K562 (cell line): Measurements from ENCODE around the gene EWSR1. TPM values are rescaled to one million over a fixed set of nuclear protein-coding genes. Genes with fewer than 3 reads are reported as not detected.
A peak's percentile ranks its signal among the peaks of the same experiment; 100 is the strongest.

Experiments used
- ATAC-seq: fragments of 200-7000 bp; cut with Tn5 transposase; 3 replicates; pipeline ENCODE4 v1.9.1; 2020; ENCODE audit warnings: moderate library complexity
- BruUV-seq: library from RNA; stranded (reverse); fragments of 400-500 nt; replicated peaks from 2 replicates; lab custom pipeline; 2021; lab: Mats Ljungman, UMichigan
- CTCF ChIA-PET: fragments of 300-600 bp; formaldehyde crosslinking; extraction: SDS; loops from one replicate; lab custom pipeline; 2021; ENCODE audit warnings: low intra/inter-chr PET ratio; lab: Yijun Ruan, JAX
- POLR2A ChIA-PET: fragments of 300-600, 350-650 bp; sonication (Branson Sonifier 250); formaldehyde crosslinking; extraction: SDS; loops from one replicate; lab custom pipeline; 2021; ENCODE audit warnings: antibody characterized with exemption, inconsistent platforms; lab: Yijun Ruan, JAX
- DNase-seq, 4 experiments: peaks; one replicate each; pipeline versions ENCODE4 v3.0.0 to v3.0.0-alpha.2; 2011 to 2018; ENCODE audit warnings: low spot score in 3 of 4, mixed read lengths in 3 of 4; ENCODE audit errors: extremely low read depth in 1 of 4
- FAIRE-seq: peaks from 2 replicates; lab custom pipeline; 2011; peaks lifted over from hg19 to GRCh38; lab: Jason Lieb, UNC
- H2AFZ ChIP-seq: 2 replicates; pipeline ENCODE4 v1.6.0; 2011; ENCODE audit warnings: low read depth, low read length, control low read depth, inconsistent platforms
- H3K27ac ChIP-seq: fragments of 200-600 bp; 3 replicates; pipeline ENCODE4 v1.8.0; 2011; ENCODE audit warnings: low read depth, mild to moderate bottlenecking, control low read depth, inconsistent platforms, low read length, moderate library complexity, mixed read lengths; ENCODE audit errors: extremely low read depth
- H3K27me3 ChIP-seq, 2 experiments: fragments of 300-600 bp in 1 of 2; 2 replicates in 1 of 2; 3 replicates in 1 of 2; pipeline versions ENCODE4 v1.6.0 to v1.8.0; 2011; ENCODE audit warnings: inconsistent platforms in 2 of 2, low read length in 2 of 2, mild to moderate bottlenecking in 1 of 2, mixed read lengths in 1 of 2, moderate library complexity in 1 of 2; ENCODE audit not compliant: control insufficient read depth in 2 of 2, insufficient read depth in 2 of 2
- H3K36me3 ChIP-seq: fragments of 300-600 bp; 3 replicates; pipeline ENCODE4 v1.8.0; 2011; ENCODE audit warnings: mild to moderate bottlenecking, low read length, inconsistent platforms; ENCODE audit not compliant: control insufficient read depth, insufficient read depth
- H3K4me1 ChIP-seq, 2 experiments: fragments of 200-600 bp in 1 of 2; replicated peaks in 1 of 2; 2 replicates in 1 of 2; 3 replicates in 1 of 2; pipeline versions ENCODE4 v1.5.1 to v1.8.0; 2011; ENCODE audit warnings: inconsistent platforms in 2 of 2, low read length in 2 of 2, mild to moderate bottlenecking in 1 of 2, mixed read lengths in 1 of 2, moderate library complexity in 1 of 2; ENCODE audit not compliant: control insufficient read depth in 2 of 2, insufficient read depth in 2 of 2
- H3K4me2 ChIP-seq: 2 replicates; pipeline ENCODE4 v1.6.1; 2011; ENCODE audit warnings: low read length, control low read depth, inconsistent platforms, mixed read lengths; ENCODE audit not compliant: insufficient read depth
- H3K4me3 ChIP-seq: fragments of 200-600 bp; sonication (generic), shearing (Covaris generic); 2 replicates; pipeline ENCODE4 v1.5.1; 2016; ENCODE audit warnings: control low read depth, inconsistent platforms
- H3K79me2 ChIP-seq: fragments of 200-600 bp; 3 replicates; pipeline ENCODE4 v1.8.0; 2011; ENCODE audit warnings: low read length, inconsistent platforms; ENCODE audit not compliant: control insufficient read depth, insufficient read depth
- H3K9ac ChIP-seq, 2 experiments: 2 replicates each; pipeline versions ENCODE4 v1.6.0 to v1.6.1; 2011; ENCODE audit warnings: low read depth in 2 of 2, low read length in 2 of 2, control low read depth in 1 of 2, inconsistent platforms in 1 of 2, mild to moderate bottlenecking in 1 of 2, mixed read lengths in 1 of 2; ENCODE audit not compliant: insufficient read depth in 1 of 2
- H3K9me1 ChIP-seq: one replicate; pipeline ENCODE4 v1.6.0; 2011; ENCODE audit warnings: inconsistent platforms, mild to moderate bottlenecking, low read length, moderate library complexity; ENCODE audit not compliant: control insufficient read depth, insufficient read depth
- H3K9me3 ChIP-seq: replicated peaks from 2 replicates; pipeline ENCODE4 v1.5.1; 2011; ENCODE audit warnings: low read depth, low read length, inconsistent platforms; ENCODE audit not compliant: control insufficient read depth, insufficient read depth
- H4K20me1 ChIP-seq: replicated peaks from 2 replicates; pipeline ENCODE4 v1.6.1; 2011; ENCODE audit warnings: low read length, inconsistent platforms, mixed read lengths; ENCODE audit not compliant: control insufficient read depth, insufficient read depth
- FOXJ2 ChIP-seq: fragments of 200-800 bp; sonication (Bioruptor generic); IDR thresholded peaks from 2 replicates; pipeline ENCODE4 v1.6.1; 2016; ENCODE audit warnings: missing genetic modification characterization, missing compliant biosample characterization
- POLR2G ChIP-seq: fragments of 200-400 bp; formaldehyde crosslinking; IDR thresholded peaks from 2 replicates; pipeline ENCODE4 v1.6.1; 2017; ENCODE audit warnings: low read depth, mild to moderate bottlenecking, antibody characterized with exemption, low read length, moderate library complexity
- TEAD4 ChIP-seq, 2 experiments: sonication (generic) in 1 of 2; formaldehyde crosslinking in 1 of 2; IDR thresholded peaks; 2 replicates each; pipeline versions ENCODE4 v1.6.1 to v1.8.0; 2012 to 2022; ENCODE audit warnings: borderline replicate concordance in 1 of 2, inconsistent platforms in 1 of 2, low read length in 1 of 2, mild to moderate bottlenecking in 1 of 2, missing genetic modification reagents in 1 of 2
- ZBTB33 ChIP-seq: sonication (generic); formaldehyde crosslinking; IDR thresholded peaks from 2 replicates; pipeline ENCODE4 v1.8.1; 2023; ENCODE audit warnings: mild to moderate bottlenecking, missing genetic modification reagents
- WGBS: fragments of 100-300 bp; shearing (Covaris generic); methylation state at CpG from one replicate; pipeline ENCODE4 v1.1.6; 2016; ENCODE audit warnings: low coverage, mixed read lengths; ENCODE audit not compliant: insufficient coverage; ENCODE audit errors: missing lambda C conversion rate; 5-methylcytosine and 5-hydroxymethylcytosine counted together
- in situ Hi-C: fragments of 300-500 bp; cut with MboI; formaldehyde crosslinking; loops from 4 replicates; pipeline ENCODE4 v1.15.0; 2018; ENCODE audit warnings: inconsistent platforms, mixed read lengths
- intact Hi-C: fragments of 100-400 bp; cut with micrococcal nuclease; formaldehyde crosslinking; loops from 2 replicates; pipeline ENCODE4 v1.14.2; 2022
- polyA plus RNA-seq, 8 experiments: library from polyadenylated mRNA; depleted of rRNA in 4 of 8; stranded (reverse) in 5 of 8; unstranded in 3 of 8; fragments of >200 nt; fragmentation: Nextera tagmentation in 2 of 8; fragmentation: Illumina TruSeq in 1 of 8; extraction: Ambion mirVana in 2 of 8; extraction: Trizol in 1 of 8; gene quantifications; 2 replicates each; pipeline versions ENCODE4 v1.2.1 to v1.2.3, GENCODE V29; 2011 to 2014; ENCODE audit warnings: inconsistent platforms in 1 of 8, missing spikeins in 1 of 8
- total RNA-seq, 7 experiments: library from RNA; depleted of rRNA in 6 of 7; stranded (reverse); fragments of >200 nt in 6 of 7; fragmentation: Illumina TruSeq in 2 of 7; extraction: Trizol in 2 of 7; gene quantifications; 2 replicates each; pipeline versions ENCODE4 v1.2.1 to v1.2.3, GENCODE V29; 2011 to 2021; ENCODE audit warnings: low replicate concordance in 1 of 7

Gene EWSR1
- total and polyA plus RNA-seq, 9 of the 15 experiments (the other 6 are each of a cell fraction or from before 2014, with no cell fraction given): 83.3 to 450 (median 239) TPM

GRCh38 chr22:29310863-29311339 is 42.8 kb downstream of the EWSR1 start (continued):
- TF ChIP-seq ZBTB33: no peak
- TF ChIP-seq FOXJ2 (tag): peak; percentile 98

- H3K4me2 ChIP-seq: no peak overlapping the region
- no peak overlapping the region for H3K27ac ChIP-seq
- H3K9me1 ChIP-seq: no peaks in the 10 kb centered on the region
- no peaks in the 10 kb centered on the region for H4K20me1 ChIP-seq
- FAIRE-seq: no peak
- H3K79me2 ChIP-seq: peaks cover 18% of the 10 kb centered on the region
- intact Hi-C loops (no loop called here), in situ Hi-C loops (no loop called here)
- ChIA-PET POLR2A (no interaction called here), CTCF (no interaction called here)
- no peaks in the 10 kb centered on the region for H3K9me3 ChIP-seq
- H2AFZ ChIP-seq: no peak overlapping the region
- peaks cover 14 to 83% of the 10 kb centered on the region in 2 experiments; a peak in 4 of 5 replicates for H3K4me1 ChIP-seq
- no TSS peak for BruUV-seq
- no peak for ATAC-seq
- no peaks in the 10 kb centered on the region for H3K27me3 ChIP-seq
- TF ChIP-seq POLR2G (peak; percentile 26; the same call in 1 of the 2 replicates), TEAD4 (IDR thresholded peaks at IDR 0.05; ENCODE audit: low read length) (no peak), TEAD4 (CRISPR knock-in tag; IDR thresholded peaks at IDR 0.05; ENCODE audit: borderline replicate concordance) (no peak)
- H3K9ac ChIP-seq: no peak overlapping the region; a peak in 1 of 4 replicates
- H3K4me3 ChIP-seq: no peak overlapping the region
- WGBS: 91% methylated on average over 20 of the region's 50 CpGs
- peaks cover 9% of the 10 kb centered on the region; the same call in 1 of the 3 replicates for H3K36me3 ChIP-seq
- no peak for DNase-seq
Measured at GRCh38 chr22:29311464-29312217, 43.6 kb downstream of the EWSR1 start.
